Natural killer cell (primary cell): ENCODE data around the gene SP2. TPM values are rescaled to one million over a fixed set of nuclear protein-coding genes. Genes with fewer than 3 reads are reported as not detected.

Experiments
- ATAC-seq, 3 donors: fragments of 150-1000 bp in 2 of 3; fragments of 200-7000 bp in 1 of 3; cut with Tn5 transposase; 1 replicate in 1 of 3; 2 replicates in 2 of 3; pipeline ENCODE4 v1.10.0; 2021; ENCODE audit warnings: mild to moderate bottlenecking in 2 of 3, moderate library complexity in 2 of 3
- DNase-seq, 2 donors: peaks; one replicate each; pipeline versions ENCODE4 v3.0.0 to v3.0.0-alpha.2; 2013 to 2021; ENCODE audit warnings: mixed read lengths in 1 of 2
- H3K27ac ChIP-seq: one replicate; pipeline ENCODE4 v1.5.1; 2013; ENCODE audit warnings: mild to moderate bottlenecking, low read length
- H3K27me3 ChIP-seq: one replicate; pipeline ENCODE4 v1.6.1; 2013; ENCODE audit warnings: low read length; ENCODE audit not compliant: control insufficient read depth, insufficient read depth
- H3K36me3 ChIP-seq: one replicate; pipeline ENCODE4 v1.6.1; 2013; ENCODE audit warnings: low read length; ENCODE audit not compliant: control insufficient read depth, insufficient read depth
- H3K4me1 ChIP-seq: one replicate; pipeline ENCODE4 v1.6.1; 2013; ENCODE audit warnings: low read length; ENCODE audit not compliant: control insufficient read depth, insufficient read depth
- H3K4me3 ChIP-seq: one replicate; pipeline ENCODE4 v1.5.1; 2013; ENCODE audit warnings: low read length
- H3K9me3 ChIP-seq: one replicate; pipeline ENCODE4 v1.6.1; 2013; ENCODE audit warnings: low read length; ENCODE audit not compliant: control insufficient read depth, insufficient read depth
- H3K27ac Mint-ChIP-seq, 2 donors: one replicate each; pipeline ENCODE4 v1.8.0; 2022; ENCODE audit warnings: mild to moderate bottlenecking in 2 of 2, mixed read lengths in 2 of 2, moderate library complexity in 1 of 2
- H3K27me3 Mint-ChIP-seq, 2 donors: one replicate each; pipeline ENCODE4 v1.8.0; 2022; ENCODE audit warnings: low read depth in 2 of 2, mixed read lengths in 2 of 2
- H3K36me3 Mint-ChIP-seq: one replicate; pipeline ENCODE4 v1.8.0; 2022; ENCODE audit warnings: mixed read lengths
- H3K4me1 Mint-ChIP-seq, 2 donors: one replicate each; pipeline ENCODE4 v1.8.0; 2022; ENCODE audit warnings: mixed read lengths in 2 of 2
- H3K4me3 Mint-ChIP-seq: one replicate; pipeline ENCODE4 v1.8.0; 2022; ENCODE audit warnings: mild to moderate bottlenecking, moderate library complexity, mixed read lengths
- H3K9me3 Mint-ChIP-seq, 2 donors: one replicate each; pipeline ENCODE4 v1.8.0; 2022; ENCODE audit warnings: mixed read lengths in 2 of 2
- CTCF ChIP-seq: fragments of 200-600 bp; IDR thresholded peaks from one replicate; pipeline ENCODE4 v1.8.0; 2022; ENCODE audit warnings: antibody characterized with exemption
- WGBS: methylation state at CpG from one replicate; pipeline ENCODE4 v1.1.7; 2013; ENCODE audit warnings: missing lambda C conversion rate; ENCODE audit not compliant: insufficient coverage; 5-methylcytosine and 5-hydroxymethylcytosine counted together
- intact Hi-C: fragments of 100-400 bp; cut with micrococcal nuclease; formaldehyde crosslinking; loops from one replicate; pipeline ENCODE4 v1.14.2; 2022
- total RNA-seq, 4 donors: library from RNA; stranded (reverse); fragments of 120-200 nt in 1 of 4; gene quantifications; one replicate each; pipeline versions ENCODE4 v1.2.3 to v1.2.4, GENCODE V29; 2013 to 2022

The SP2 gene
- total RNA-seq, 3 donors from 2014 or later (not counting 1 experiment from before 2014, with no cell fraction given), result 29.4 to 44.1 (median 33.1) TPM

- H3K27me3 ChIP-seq, result no peaks in the 10 kb centered on the region
- intact Hi-C loops, result no loop called here
- 96% methylated on average over 23 of the region's 23 CpGs for WGBS
- H3K4me3 ChIP-seq, result no peak overlapping the region
- no peak overlapping the region for H3K27ac Mint-ChIP-seq
- H3K9me3 Mint-ChIP-seq, result no peaks in the 10 kb centered on the region
- no peak for TF ChIP-seq CTCF
- no peak overlapping the region for H3K4me3 Mint-ChIP-seq
- DNase-seq (no peak), ATAC-seq (no peak)
- no peaks in the 10 kb centered on the region for H3K4me1 Mint-ChIP-seq
- no peak overlapping the region for H3K27ac ChIP-seq
- H3K36me3 Mint-ChIP-seq, result no peaks in the 10 kb centered on the region
- no peaks in the 10 kb centered on the region for H3K27me3 Mint-ChIP-seq
- no peaks in the 10 kb centered on the region for H3K4me1 ChIP-seq
- H3K36me3 ChIP-seq, result peaks cover 62% of the 10 kb centered on the region
- no peaks in the 10 kb centered on the region for H3K9me3 ChIP-seq
These were observed 29.0 kb downstream of the SP2 start for GRCh38 chr17:47924785-47925677.

GRCh38 chr17:47925678-47925988, 29.6 kb downstream of the SP2 start:
- no peak overlapping the region for H3K27ac ChIP-seq
- Mint-ChIP-seq H3K27me3 (no peaks in the 10 kb centered on the region), H3K4me3 (no peak overlapping the region), H3K36me3 (no peaks in the 10 kb centered on the region), H3K4me1 (no peaks in the 10 kb centered on the region), H3K27ac (no peak overlapping the region), H3K9me3 (no peaks in the 10 kb centered on the region)
- H3K27me3 ChIP-seq, result no peaks in the 10 kb centered on the region
- H3K4me1 ChIP-seq, result no peaks in the 10 kb centered on the region
- DNase-seq (no peak), ATAC-seq (no peak)
- no peaks in the 10 kb centered on the region for H3K9me3 ChIP-seq
- no peak overlapping the region for H3K4me3 ChIP-seq
- intact Hi-C loops, result no loop called here
- WGBS, result 93% methylated on average over 3 of the region's 3 CpGs
- TF ChIP-seq CTCF, result no peak
- peaks cover 65% of the 10 kb centered on the region for H3K36me3 ChIP-seq

- ATAC-seq, result no peak
- WGBS, result 96% methylated on average over 19 of the region's 20 CpGs
- Mint-ChIP-seq H3K4me1 (no peaks in the 10 kb centered on the region), H3K27me3 (no peaks in the 10 kb centered on the region), H3K27ac (no peak overlapping the region), H3K9me3 (no peaks in the 10 kb centered on the region), H3K4me3 (no peak overlapping the region), H3K36me3 (no peaks in the 10 kb centered on the region)
- DNase-seq, result no peak
- Histone ChIP-seq H3K27me3 (no peaks in the 10 kb centered on the region), H3K9me3 (no peaks in the 10 kb centered on the region), H3K36me3 (peaks cover 60% of the 10 kb centered on the region), H3K4me1 (no peaks in the 10 kb centered on the region), H3K4me3 (no peak overlapping the region), H3K27ac (no peak overlapping the region)
- intact Hi-C loops, result no loop called here
- TF ChIP-seq CTCF, result no peak
These were observed 31.9 kb downstream of the SP2 start for GRCh38 chr17:47927821-47928400.
